Astrocyte of the cerebellum (primary cell): ENCODE data around the gene TPD52L1.

Source experiments
- DNase-seq: peaks from one replicate; pipeline ENCODE4 v3.0.0-alpha.2; 2011; ENCODE audit warnings: low read depth
- H3K4me3 ChIP-seq: 2 replicates; pipeline ENCODE4 v1.5.1; 2011; ENCODE audit warnings: mild to moderate bottlenecking, low read depth, low read length, moderate library complexity
- in situ Hi-C: cut with HindIII; loops from 2 replicates; pipeline ENCODE4 v1.10.0; 2017; ENCODE audit warnings: low sequenced_read_pairs
- TF ChIP-seq, protein P1 (sequence below): IDR thresholded peaks from 2 replicates; pipeline ENCODE4 v1.5.1; 2012; ENCODE audit warnings: low read length, low read depth, moderate library complexity, mild to moderate bottlenecking; ENCODE audit errors: missing control alignments

Gene TPD52L1

DNA sequence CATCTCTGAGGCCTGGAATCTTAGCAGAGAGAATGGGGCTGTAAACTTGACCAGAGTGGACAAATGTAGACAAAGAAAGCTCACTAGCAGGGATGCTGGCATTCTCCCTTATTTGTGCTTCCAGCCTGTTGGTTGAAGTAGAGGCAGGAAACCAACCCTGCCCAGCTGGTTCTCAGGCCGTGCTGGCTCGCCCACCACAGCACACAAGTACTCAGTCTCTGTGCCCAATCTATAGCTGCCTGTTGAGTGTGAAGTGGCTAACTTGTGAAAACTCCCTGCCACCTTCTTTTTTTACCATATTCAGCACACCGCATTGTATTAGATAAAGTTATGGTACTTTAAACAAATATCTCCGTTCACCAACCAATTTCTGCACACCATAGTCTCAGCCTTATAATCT, 110.9 kb downstream of the TPD52L1 start:
- TF ChIP-seq, protein P1, sequence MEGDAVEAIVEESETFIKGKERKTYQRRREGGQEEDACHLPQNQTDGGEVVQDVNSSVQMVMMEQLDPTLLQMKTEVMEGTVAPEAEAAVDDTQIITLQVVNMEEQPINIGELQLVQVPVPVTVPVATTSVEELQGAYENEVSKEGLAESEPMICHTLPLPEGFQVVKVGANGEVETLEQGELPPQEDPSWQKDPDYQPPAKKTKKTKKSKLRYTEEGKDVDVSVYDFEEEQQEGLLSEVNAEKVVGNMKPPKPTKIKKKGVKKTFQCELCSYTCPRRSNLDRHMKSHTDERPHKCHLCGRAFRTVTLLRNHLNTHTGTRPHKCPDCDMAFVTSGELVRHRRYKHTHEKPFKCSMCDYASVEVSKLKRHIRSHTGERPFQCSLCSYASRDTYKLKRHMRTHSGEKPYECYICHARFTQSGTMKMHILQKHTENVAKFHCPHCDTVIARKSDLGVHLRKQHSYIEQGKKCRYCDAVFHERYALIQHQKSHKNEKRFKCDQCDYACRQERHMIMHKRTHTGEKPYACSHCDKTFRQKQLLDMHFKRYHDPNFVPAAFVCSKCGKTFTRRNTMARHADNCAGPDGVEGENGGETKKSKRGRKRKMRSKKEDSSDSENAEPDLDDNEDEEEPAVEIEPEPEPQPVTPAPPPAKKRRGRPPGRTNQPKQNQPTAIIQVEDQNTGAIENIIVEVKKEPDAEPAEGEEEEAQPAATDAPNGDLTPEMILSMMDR = no peak
- no peak for DNase-seq
- no peak overlapping the region for H3K4me3 ChIP-seq
- in situ Hi-C loops = no loop called here

DNA sequence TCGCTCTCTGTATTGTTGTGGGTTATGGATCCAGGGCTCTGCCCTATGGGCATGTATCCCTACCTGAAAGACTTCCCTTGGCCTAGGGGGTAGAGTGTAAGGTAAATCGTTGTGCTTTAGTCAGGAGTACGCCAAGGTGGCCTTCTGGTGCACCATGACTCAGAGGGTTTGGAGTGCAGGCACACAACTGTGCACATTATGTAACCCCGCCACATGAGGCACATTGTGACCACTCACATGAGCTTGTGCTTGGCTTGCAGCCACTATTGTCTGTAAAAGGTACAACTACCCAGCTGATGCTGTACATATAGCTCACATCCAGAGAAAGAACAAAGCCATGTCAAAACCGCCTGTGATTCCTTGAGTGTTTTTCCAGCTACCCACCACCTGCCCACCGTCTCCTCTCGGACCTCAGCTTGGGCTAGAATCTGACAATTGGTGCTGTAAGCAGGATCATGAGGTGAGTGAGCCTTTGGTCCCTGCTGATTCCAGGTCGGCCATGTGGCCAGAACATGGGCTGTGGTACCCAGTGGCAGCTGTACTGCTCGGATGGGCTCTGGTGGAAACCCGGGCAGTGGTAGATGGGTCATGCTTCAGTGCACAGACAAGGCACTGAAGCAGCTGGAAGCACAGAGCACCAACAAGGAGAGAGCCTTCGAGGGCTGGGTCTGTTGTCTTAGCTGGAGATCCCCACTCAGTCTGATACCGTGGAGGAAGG, 114.4 kb downstream of the TPD52L1 start:
- no peak for DNase-seq
- H3K4me3 ChIP-seq = no peak overlapping the region
- in situ Hi-C loops = no loop called here
- TF ChIP-seq, protein P1 = no peak

DNA sequence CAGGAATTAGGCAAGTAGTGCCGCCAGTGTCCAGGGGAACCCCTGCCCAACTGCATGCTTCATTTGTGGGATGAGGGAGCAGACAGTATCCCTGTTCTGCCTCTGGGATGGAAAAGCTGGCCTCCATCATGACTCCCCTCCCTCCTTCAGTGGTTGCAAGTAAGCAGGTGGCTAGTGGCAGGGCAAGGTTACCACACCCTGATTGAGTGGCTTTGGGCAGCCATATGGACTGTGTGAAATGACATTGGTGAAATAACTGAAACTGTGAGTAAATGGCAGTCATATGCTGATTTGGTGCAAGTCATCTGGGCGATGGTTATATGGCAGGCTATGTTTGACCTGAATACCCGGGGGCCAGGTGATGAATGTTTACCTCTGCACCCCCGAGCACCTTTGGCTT, 115.2 kb downstream of the TPD52L1 start:
- no peak overlapping the region for H3K4me3 ChIP-seq
- in situ Hi-C loops = no loop called here
- DNase-seq = no peak
- TF ChIP-seq, protein P1 = no peak

DNA sequence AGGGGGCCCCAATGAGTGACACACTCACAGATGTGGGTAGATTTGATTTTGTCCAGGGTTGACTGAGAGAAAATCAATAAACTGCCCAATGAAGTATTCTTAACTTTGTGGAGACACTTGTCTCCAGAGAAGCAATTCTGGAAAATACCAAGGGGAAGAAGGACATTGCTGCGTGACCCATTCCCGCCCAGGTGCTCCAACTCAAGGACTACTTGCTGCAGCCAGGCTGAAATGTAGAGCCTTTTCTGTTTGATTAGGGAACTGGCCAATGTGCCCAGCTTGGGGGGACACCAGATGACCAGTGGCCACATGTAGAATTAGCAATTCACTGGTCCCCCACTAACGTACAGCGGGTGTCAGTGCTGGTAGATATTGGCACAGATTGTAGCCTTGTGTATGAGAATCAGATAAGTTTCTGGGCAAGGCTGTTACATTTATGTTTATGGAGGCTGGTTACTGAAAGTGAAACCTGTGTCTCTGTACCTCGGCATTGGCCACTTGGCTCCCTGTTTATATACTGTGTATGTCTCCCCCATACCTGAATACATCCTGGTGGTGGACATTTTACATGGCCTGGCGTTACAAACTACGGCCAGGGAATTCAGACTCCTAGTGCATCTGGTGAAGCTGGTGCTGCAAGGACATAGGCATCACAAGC, 115.9 kb downstream of the TPD52L1 start:
- H3K4me3 ChIP-seq = no peak overlapping the region
- TF ChIP-seq, protein P1 = no peak
- DNase-seq = no peak
- in situ Hi-C loops = no loop called here

DNA sequence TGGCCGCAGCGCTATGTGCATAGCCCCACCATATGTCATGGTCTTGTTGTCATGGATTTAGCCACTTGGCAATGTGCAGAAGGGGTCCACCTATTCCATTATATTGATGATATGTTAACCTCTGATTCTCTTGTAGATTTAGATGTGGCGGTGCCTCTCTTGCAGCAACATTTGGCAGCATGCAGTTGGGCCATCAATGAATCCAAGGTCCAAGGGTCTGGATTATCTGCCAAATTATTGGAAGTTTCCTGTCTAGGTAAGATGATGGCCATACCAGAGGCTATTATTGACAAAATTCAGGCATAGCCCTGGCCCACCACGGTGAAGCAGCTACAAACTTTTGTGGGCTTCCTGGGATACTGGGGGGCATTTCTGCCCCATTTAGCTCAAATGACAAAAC, 116.8 kb downstream of the TPD52L1 start:
- in situ Hi-C loops = no loop called here
- no peak for DNase-seq
- H3K4me3 ChIP-seq = no peak overlapping the region
- TF ChIP-seq, protein P1 = no peak

DNA sequence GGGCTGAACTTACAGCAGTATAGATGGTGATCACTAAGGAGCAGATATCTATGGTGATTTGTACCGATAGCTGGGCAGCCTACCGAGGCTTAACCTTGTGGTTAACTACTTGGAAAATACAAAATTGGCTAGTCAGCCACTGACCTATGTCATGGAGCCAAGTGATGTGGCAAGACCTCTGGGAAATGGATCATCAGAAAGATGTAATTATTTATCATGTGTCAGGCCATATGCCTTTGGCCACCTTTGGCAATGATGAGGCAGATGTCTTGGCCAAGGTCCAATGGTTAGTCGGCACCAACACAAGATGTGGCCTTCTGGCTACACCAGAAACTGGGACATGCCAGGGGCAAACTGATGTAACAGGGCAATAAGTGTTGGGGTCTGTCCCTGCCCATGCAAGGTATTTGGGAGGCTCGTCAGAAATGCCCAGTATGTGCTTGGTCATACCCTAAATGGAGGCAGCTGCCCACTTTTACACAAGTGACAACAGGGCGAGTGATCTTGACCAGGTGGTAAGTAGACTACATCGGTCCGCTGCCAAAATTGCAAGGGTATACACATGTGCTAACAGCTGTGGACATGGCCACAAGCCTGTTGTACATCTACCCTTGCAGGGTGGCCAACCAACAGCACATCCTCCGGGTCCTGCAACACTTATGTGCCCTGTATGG, 118.0 kb downstream of the TPD52L1 start:
- DNase-seq = no peak
- TF ChIP-seq, protein P1 = no peak
- in situ Hi-C loops = no loop called here
- no peak overlapping the region for H3K4me3 ChIP-seq
